ENCODE results near the gene CSNK1A1.

GRCh38 chr5:149541893-149542292 is 9.3 kb downstream of the CSNK1A1 start:
- TF ChIP-seq CTCF (IDR thresholded peaks at IDR 0.05) (no peak), POLR2AphosphoS5 (IDR thresholded peaks at IDR 0.05) (no peak), POLR2A (IDR thresholded peaks at IDR 0.05) (no peak)
